HG02938 (cell line): ENCODE measurements around the gene HNRNPH1.

ENCODE experiments used
- ATAC-seq: cut with Tn5 transposase; IDR thresholded peaks from one replicate; pipeline ENCODE4 v1.9.1; 2021; ENCODE audit warnings: mild to moderate bottlenecking, moderate library complexity; ENCODE audit not compliant: unreplicated experiment

HNRNPH1 gene

DNA sequence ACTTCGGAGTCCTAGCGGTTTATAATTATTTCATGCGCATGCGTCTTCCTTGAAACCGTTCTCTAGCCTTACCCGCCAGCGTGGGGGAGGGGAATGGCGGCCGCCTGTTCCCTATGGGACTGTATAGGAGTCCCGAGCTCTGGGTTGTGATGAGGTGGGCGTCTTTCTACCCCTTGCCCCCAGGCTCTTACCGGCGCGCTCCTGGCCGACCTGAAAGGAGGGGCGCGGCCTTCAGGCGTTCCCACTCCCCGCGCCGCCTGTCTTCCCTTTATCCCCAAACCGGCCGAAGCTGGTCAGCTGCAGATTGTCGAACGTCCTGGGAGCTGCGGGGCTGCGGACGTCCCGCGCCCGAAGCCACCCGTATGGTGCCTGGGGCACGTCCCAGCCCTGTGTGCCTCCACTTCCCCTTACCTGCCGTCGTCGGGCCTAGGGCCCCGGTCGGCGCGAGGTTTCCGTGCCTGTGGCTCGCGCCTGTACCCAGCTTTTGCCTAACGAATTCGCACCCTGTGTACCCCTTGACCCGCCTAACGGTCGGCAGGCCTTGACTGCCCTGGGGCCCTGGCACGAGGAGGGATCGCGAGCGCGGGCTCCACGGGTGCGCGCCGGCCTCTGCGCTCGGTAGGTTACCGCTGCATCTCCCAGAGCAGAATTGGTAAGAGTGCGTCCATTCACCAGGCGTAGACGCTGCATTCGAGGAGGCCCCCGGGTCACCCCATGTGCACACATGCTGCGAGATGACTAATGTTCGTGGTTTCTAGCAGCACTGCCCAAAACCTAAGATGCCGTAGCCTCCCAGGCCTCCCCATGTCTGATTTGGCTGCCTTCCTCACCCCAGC is 653 bp upstream of the HNRNPH1 start:
- ATAC-seq, result peak; percentile 6

DNA sequence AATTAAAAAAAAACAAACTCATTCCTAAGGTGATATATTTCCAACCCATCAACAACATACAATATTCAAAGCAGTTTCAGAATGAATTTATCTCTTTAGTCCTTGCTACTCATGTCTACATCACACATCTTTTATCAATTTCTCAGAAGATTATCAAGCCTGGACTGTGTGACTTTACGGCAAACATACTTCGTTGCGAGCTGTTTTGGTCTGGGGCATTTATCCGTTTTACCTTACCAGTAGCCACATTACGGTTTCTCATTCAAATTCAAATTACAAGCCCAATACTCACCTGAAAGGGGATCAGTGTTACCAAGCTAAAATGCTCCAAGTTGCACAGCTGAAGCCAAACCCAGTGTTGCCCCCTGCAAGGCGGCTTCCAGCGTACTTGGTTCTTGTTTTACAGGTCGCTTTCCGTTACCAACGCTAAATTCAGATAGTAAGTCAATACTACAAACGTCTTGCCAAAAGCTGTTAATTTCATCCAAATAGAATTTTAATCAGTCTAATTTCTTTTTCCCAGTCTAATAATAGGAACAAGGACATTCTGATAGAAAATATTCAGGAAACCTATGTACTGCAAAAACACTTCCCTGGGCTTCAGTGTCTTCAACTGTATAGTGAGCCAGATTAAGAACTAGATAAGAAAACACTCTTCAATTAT is 1.8 kb downstream of the HNRNPH1 start:
- no peak for ATAC-seq

DNA sequence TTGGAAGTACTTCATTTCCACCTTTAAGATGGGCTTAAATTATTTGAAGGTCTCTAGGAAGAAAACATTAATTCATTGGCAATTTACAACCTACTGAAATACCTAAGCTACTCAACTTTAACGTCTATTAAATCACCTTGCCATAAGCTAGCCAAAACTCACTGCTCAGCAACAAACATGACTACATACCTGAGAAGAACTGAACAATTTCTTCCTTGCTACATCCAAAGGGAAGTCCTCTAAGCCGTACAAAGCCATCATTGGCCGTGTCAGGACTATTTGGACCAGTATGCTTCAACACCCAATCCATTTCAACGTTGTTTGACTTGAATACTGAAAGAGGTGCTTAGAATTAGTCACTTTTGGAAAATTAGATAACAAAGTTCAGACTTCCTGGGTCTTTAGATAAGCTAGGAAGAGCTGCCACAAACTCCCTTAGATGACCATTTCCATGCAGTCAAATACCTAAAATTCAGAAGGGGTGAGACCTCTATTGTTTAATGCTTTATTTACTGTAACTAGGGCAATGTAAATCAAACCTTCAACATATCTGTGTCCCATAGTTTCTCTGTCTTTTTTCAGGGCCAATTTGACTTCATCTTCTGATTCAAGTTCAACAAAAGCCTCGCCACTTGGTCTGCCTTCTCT is 2.6 kb downstream of the HNRNPH1 start:
- ATAC-seq, result no peak

DNA sequence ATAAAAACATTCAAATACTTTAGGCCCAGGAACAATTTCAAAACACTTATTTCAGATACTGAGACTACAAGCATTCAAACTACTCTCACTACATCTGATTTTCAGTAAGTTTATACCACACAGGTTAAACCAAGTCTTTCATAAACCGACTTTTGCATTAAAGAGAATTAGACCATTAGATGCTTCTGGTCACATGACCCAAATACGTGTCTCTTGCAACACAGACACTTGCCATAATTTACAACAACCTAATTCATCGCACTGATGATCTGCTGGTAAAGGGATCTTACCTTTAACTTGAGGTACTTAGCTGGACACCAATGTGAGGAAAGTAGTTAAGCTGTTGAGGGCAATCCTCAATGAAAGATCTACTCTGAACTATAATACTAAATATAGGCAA is 3.2 kb downstream of the HNRNPH1 start:
- ATAC-seq, result no peak

DNA sequence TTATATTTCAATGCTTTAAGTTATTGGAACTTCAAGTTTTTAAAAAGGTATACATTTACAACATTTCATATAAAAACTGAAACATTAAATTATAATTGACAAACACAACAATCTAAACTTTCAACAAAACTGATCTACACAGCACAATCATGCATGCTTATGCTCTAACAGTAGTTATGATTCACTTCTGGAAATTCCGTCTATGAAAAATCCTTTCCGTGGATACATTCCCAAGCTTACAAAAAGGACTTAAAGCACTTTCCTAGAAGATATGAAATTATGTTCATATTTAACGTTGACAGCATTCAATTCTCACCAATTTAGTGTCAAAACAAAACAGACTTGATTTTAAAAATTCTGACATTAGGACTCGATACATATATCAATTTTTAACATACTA is 3.7 kb downstream of the HNRNPH1 start:
- ATAC-seq, result no peak

DNA sequence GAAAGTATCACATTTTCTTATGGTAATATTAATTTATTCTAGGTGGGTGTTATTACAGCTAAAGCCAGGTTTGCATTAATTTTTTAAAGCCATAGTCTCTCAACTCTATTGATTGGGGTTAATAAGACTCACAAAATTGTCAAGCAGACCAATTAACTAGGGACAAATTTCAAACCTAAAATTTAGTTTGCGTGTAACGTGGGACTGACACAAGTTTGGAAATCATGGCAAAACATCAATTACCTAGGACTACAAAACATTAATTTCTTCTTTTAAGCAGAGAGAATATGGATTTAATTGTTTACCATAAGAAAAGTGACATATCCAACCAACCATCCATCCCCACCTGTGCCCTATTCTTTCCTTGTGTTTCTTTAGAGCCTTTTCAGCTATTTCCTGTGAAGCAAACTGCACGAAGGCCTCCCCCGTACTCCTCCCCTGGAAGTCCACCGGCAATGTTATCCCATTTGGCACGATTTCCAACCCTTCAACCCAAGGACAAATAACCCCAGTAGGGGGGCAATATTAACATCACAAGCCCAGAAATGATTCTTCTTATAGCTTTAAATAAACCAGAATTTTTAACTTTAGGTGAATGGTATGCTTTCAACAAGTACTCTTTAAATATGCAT is 4.4 kb downstream of the HNRNPH1 start:
- ATAC-seq, result no peak

DNA sequence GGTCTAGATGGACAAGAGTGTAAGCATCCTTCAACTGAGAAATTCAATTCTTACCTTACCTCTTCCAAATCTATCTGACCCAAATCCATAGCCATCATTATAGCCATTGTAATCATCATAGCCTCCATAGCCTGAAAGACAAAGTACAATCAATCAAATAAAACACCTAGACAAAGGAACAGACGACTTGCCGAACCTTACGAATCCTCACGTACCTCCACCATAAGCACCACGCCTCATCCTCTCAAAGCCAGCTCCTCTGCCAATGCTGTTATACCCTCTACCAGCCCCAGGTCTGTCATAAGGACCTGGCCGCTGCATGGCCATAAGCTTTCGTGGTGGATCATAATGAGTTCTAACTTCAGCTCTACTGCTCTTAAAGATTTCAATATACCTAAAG is 5.5 kb downstream of the HNRNPH1 start:
- no peak for ATAC-seq

DNA sequence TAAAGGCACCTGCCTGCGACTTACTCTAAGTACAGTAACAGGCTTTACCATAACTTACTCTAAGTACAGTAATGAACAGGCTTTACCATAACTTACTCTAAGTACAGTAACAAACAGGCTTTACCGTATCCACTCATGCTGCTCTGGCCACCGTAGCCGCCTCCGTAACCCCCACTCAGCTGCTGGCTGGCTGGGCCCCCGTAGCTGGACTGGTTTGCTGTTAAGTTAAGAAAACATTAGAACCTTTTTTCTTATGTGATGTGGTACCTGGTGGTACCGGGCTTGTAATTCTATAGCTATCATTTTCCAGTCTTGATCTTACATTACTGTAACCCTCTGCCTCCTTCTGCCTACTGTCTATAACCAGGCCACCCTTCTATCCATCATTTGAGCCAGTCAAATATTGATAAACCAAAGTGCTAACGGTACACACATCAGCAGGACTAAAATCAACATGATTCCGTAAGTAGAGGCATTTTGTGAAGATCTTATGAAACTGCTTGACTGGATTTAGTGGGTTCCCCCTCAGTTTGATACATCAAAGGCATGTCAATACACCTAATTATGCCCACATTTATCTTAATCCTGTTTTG is 7.4 kb downstream of the HNRNPH1 start:
- ATAC-seq, result no peak

DNA sequence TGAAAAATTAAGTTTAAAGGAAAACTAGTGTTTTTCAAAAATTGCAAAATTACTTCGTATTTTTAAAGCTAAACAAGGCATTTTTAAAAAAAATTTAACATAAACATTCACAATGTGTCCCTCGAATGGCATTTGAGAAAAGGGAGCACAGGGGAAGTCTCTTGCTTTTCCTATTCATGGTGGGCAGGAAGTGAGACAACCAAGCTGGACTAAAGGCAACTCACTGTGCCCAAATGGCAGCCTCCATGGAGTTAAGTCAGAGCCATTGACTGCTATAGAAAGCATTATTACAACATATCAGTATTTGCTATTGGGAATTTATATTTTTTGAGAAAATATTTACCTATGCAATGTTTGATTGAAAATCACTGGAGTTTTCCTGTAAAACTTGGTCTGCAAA is 8.3 kb downstream of the HNRNPH1 start:
- ATAC-seq, result no peak

DNA sequence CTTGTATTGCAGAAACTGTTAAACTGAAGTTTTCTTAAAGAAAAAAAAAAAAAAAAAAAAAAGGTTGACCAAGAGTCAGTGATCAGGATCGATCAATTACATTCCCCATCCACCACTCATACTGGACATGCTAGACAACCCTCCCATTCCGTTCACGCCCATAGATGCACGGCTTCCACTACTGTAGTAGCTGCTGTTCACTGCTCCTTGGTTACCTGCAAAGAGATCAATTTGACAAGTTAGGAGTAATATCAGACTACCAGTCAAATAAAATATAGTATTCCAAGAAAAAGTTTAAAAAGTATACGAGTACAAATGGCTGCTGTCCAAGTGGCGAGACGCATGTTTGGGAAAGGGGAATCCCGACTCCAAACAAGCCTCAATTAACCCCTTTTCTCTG is 8.7 kb downstream of the HNRNPH1 start:
- no peak for ATAC-seq

DNA sequence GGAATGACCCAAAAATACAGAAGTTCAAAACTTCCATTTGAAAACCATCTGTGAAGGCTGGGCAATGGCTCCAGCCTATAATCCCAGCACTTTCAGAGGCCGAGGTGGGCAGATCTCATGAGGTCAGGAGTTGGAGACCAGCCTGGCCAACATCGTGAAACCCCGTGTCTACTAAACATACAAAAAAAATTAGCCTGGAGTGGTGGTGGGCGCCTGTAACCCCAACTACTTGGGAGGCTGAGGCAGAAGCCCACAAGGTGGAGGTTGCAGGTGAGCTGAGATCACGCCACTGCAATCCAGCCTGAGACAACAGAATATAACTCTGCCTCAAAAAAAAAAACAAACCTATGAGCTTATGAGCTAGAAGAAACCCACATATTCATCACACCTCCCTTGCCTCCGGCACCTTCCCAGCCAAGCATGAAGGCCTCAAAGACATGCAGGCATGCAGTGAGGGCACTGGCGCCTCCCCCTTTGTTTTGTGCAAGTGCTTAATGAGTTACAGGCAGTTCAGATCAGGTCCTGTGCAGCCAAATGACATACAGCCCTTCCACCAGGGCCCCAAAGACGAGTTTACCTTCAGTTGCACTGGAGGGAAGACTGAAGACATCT is 9.9 kb downstream of the HNRNPH1 start:
- no peak for ATAC-seq

DNA sequence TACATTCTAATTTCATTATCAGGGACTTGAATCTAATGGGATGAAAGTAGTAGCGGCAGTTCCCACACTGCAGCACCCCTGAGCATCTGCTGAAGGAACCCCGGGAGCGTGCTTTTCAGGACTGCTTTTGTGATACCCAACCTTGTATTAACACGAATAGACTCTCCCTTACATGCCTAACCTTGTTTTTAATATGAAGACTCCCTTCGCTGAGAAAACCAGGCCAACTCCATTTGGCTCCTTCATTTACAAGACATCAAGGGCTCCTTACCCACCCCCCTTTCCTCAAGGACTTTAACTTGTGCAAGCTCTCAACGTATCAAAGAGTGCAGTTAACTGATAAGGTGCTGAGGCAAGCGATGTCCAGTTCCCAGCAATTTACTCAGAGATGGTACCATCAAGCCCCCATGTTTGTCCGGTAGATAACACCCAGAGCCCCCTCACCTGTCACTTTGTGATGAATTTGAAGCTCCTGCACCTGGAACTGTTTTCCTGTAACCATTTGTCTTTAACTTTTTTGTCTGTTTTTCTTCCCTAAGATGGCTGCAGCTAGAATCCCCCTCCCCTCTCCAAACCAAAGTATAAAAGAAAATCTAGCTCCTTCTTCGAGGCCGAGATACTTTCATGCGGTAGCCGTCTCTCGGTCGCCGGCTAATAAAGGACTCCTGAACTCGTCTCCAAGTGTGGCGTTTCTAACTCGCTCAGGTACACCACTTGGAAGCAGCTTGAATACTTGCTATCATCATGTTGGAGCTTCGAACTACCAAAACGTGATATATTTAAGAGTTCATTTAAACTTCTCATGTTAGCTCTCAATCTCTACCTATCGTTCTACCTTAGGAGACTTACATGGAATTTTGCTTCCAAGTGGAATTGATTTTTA is 10.7 kb downstream of the HNRNPH1 start:
- no peak for ATAC-seq

DNA sequence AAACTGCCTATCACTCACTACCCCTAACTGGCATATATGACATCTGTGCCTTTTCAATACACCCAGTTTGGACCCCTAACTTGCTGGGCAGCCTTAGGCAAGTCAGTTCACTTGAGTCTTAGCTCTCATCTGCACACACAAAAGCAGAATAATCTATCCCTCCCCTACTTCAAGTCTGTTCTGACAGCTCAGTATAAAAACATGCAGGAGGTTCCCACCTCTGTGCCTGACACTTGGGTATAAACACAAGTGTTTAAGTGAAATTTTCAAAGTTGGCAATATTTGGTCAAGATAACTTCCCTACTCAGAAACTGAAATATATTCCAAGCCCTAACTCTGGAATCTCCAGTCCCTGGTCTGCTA is 12.6 kb downstream of the HNRNPH1 start:
- ATAC-seq, result no peak

DNA sequence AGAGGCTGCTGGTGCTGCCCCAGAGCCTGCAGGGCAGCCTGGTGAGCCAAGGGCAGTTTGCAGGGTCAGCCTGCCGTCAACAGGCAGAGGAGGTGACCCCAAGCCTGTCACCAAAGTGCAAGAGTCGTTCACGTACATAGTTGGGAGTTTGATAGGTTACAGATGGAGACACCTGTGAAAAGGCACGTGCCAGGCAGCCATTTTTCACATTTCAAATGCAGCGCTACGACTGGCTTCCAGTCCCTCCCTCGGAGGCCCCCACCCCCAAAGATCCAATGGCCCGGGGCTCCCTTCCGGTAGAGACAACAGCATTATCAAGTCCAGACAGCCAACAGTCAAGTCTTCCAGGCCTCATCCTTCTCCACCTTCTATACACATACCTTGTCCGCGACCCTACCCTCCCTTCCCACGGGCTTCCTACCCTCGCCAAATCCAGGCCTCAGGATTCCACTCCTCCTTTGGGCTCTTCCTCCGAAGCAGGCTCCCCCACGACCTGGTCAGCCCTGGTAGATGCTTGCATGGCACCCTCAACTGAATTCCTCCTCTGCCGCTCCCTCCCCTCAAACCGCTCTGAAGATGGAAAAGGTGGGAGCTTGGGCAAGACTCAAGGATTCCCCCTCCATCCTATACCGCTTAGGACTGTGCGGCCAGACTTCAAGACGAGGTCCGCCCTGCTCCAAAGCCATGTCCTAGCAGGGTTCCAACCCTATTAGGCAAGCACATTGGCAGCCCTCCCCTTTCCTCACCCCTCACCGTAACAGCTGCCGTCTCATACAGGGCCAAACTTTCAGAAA is 13.2 kb downstream of the HNRNPH1 start:
- ATAC-seq, result no peak

DNA sequence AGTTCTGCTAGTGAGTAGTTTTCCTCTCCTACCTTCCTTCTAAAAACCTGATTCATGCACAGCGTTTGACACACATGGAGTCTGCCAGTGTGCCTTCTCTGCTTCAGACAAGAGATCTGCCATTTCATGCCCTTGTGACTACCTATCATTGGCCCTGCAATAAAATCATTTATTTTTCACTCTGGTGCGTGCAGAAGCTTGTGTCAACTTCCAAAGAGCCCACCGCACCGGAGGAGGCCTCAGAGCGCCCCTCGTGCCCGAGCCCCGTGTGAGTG is 13.7 kb downstream of the HNRNPH1 start:
- ATAC-seq, result no peak

DNA sequence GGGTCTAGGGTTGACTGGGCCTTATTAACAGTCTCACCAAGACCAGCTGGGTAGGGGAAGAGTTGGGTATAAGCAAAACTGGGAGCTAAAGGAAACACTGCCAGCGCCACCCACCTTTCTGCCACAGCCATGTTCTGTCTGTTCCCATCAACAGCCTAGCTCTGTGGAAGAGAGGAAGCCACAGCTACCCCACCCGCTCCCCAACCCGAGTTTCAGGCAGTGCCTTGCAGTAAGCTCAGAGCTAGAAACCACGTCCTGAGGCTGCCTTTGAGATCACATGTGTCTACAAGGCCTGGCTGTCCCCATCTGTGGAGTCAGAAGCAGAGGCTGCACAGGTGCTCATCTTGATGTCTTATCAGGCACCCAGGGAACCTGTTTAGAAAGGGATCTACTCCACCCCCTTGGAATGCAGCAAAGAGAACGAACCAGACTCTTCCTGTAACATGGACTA is 15.3 kb downstream of the HNRNPH1 start:
- no peak for ATAC-seq

DNA sequence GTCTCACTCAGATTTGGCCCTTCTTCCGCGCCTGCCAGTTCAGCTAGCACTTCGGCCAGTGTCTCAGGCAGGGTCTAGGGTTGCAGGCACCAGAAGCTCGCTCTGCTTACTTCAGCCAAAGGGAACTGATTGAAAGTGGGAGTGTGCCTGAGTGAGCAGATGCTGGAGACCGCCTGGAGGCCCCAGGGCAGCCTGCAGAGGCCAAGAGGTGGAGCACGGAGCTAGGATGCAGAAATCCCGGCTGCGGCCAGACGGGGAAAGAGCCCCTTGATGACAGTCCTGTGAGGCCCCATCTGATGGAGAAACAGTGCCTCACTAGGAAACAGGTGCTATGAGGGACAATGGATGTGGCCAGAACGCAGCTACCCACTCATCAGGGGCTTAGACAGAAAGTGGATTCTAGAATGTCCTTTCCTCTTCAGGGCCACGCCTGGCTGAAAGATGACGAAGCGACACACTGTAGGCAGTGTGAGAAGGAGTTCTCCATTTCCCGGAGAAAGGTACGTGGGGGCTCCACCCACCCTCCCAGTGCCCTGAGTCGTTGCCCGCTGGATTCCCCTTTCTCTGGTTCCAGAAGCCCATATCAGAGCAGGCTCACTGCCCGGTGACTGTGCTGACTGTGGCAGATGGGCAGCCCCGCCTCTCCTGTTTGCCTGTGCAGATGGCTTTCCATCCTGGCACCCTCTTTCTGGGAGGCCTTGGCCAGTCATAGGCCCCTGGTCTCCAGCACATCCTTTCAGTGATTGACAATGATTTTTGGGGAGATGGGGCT is 16.1 kb downstream of the HNRNPH1 start:
- no peak for ATAC-seq

DNA sequence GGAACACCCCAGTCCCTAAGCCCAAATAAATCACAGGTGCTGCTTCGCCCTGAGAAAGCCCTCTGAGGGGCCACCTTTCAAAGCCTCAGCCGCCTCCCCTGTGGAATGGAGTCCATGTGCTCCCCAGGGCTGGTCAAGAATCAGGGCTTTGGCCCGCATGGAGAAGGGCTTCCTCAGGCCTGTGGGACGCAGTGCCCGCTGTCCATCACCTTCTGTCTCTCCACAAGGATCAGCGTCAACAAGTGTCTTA is 16.6 kb downstream of the HNRNPH1 start:
- no peak for ATAC-seq
